WTC11 (cell line): Measurements from ENCODE around the gene HOXD13. TPM values are rescaled to one million over a fixed set of nuclear protein-coding genes. Genes with fewer than 3 reads are reported as not detected.
A peak's percentile ranks its signal among the peaks of the same experiment; 100 is the strongest.

Source experiments
- ATAC-seq: fragments of 200-7000 bp; cut with Tn5 transposase; 2 replicates; pipeline ENCODE4 v1.10.0; 2021; ENCODE audit warnings: mild to moderate bottlenecking, moderate library complexity
- CTCF ChIA-PET: fragments of 300-600 bp; sonication (Branson Sonifier 250); formaldehyde crosslinking; loops from one replicate; lab custom pipeline; 2021; ENCODE audit warnings: antibody characterized with exemption; lab: Charles Lee
- POLR2A ChIA-PET: fragments of 350-600 bp; sonication (Branson Sonifier 250); formaldehyde crosslinking; loops from one replicate; lab custom pipeline; 2021; ENCODE audit warnings: antibody characterized with exemption; lab: Charles Lee
- DNase-seq: peaks from one replicate; pipeline ENCODE4 v3.0.0; 2021; ENCODE audit warnings: low spot score
- H3K27ac Mint-ChIP-seq: 2 replicates; pipeline ENCODE4 v1.8.0; 2021; ENCODE audit warnings: mixed read lengths
- H3K27me3 Mint-ChIP-seq: 2 replicates; pipeline ENCODE4 v1.8.0; 2021; ENCODE audit warnings: low read depth, mild to moderate bottlenecking, moderate library complexity, mixed read lengths
- H3K36me3 Mint-ChIP-seq: 2 replicates; pipeline ENCODE4 v1.8.0; 2021; ENCODE audit warnings: mixed read lengths
- H3K4me1 Mint-ChIP-seq: 2 replicates; pipeline ENCODE4 v1.8.0; 2022; ENCODE audit warnings: mixed read lengths
- H3K4me3 Mint-ChIP-seq: 2 replicates; pipeline ENCODE4 v1.8.0; 2021; ENCODE audit warnings: mild to moderate bottlenecking, moderate library complexity, mixed read lengths
- H3K9me3 Mint-ChIP-seq: 2 replicates; pipeline ENCODE4 v1.8.0; 2021; ENCODE audit warnings: mixed read lengths
- ATF6 ChIP-seq: sonication (generic); formaldehyde crosslinking; IDR thresholded peaks from 2 replicates; pipeline ENCODE4 v1.8.1; 2023; ENCODE audit warnings: mild to moderate bottlenecking, missing genetic modification reagents
- CBFB ChIP-seq: sonication (generic); formaldehyde crosslinking; IDR thresholded peaks from 2 replicates; pipeline ENCODE4 v1.8.1; 2022; ENCODE audit warnings: mild to moderate bottlenecking, low read depth, missing genetic modification reagents
- FOXJ3 ChIP-seq: sonication (generic); formaldehyde crosslinking; IDR thresholded peaks from 2 replicates; pipeline ENCODE4 v1.9.0; 2021; ENCODE audit warnings: missing genetic modification reagents, mild to moderate bottlenecking, borderline replicate concordance
- FOXP1 ChIP-seq: sonication (generic); formaldehyde crosslinking; IDR thresholded peaks from 2 replicates; pipeline ENCODE4 v1.8.0; 2022; ENCODE audit warnings: missing genetic modification reagents, mild to moderate bottlenecking, moderate library complexity, borderline replicate concordance
- IRF2 ChIP-seq: sonication (generic); formaldehyde crosslinking; IDR thresholded peaks from 2 replicates; pipeline ENCODE4 v1.8.0; 2022; ENCODE audit warnings: low read depth, missing genetic modification reagents, borderline replicate concordance
- NFATC4 ChIP-seq: fragments of 250-450 bp; sonication (Bioruptor Pico); IDR thresholded peaks from 2 replicates; pipeline ENCODE4 v1.9.0; 2021; ENCODE audit warnings: mild to moderate bottlenecking
- PREB ChIP-seq: sonication (generic); formaldehyde crosslinking; IDR thresholded peaks from 2 replicates; pipeline ENCODE4 v1.8.1; 2022; ENCODE audit warnings: mild to moderate bottlenecking, missing genetic modification reagents, moderate library complexity, borderline replicate concordance
- PRRX2 ChIP-seq: fragments of 250-450 bp; sonication (Bioruptor Pico); IDR thresholded peaks from 2 replicates; pipeline ENCODE4 v1.8.0; 2021; ENCODE audit warnings: mild to moderate bottlenecking
- RELA ChIP-seq: sonication (generic); formaldehyde crosslinking; IDR thresholded peaks from 2 replicates; pipeline ENCODE4 v1.8.1; 2022; ENCODE audit warnings: missing genetic modification reagents, mild to moderate bottlenecking, borderline replicate concordance
- RORB ChIP-seq: fragments of 250-450 bp; sonication (Bioruptor Pico); IDR thresholded peaks from 2 replicates; pipeline ENCODE4 v1.9.0; 2021; ENCODE audit warnings: mild to moderate bottlenecking
- SMAD4 ChIP-seq: sonication (generic); formaldehyde crosslinking; IDR thresholded peaks from 2 replicates; pipeline ENCODE4 v1.8.0; 2022; ENCODE audit warnings: mild to moderate bottlenecking, missing genetic modification reagents
- TEAD1 ChIP-seq: sonication (generic); formaldehyde crosslinking; IDR thresholded peaks from 2 replicates; pipeline ENCODE4 v1.8.0; 2022; ENCODE audit warnings: mild to moderate bottlenecking, missing genetic modification reagents
- USF2 ChIP-seq: sonication (generic); formaldehyde crosslinking; IDR thresholded peaks from 2 replicates; pipeline ENCODE4 v1.8.1; 2023; ENCODE audit warnings: mild to moderate bottlenecking, missing genetic modification reagents, moderate library complexity
- ZMAT4 ChIP-seq: fragments of 250-450 bp; sonication (Bioruptor Pico); IDR thresholded peaks from 2 replicates; pipeline ENCODE4 v1.9.0; 2021; ENCODE audit warnings: mild to moderate bottlenecking
- ZNF121 ChIP-seq: sonication (generic); formaldehyde crosslinking; IDR thresholded peaks from 2 replicates; pipeline ENCODE4 v1.8.0; 2023; ENCODE audit warnings: missing genetic modification reagents
- total RNA-seq: library from RNA; stranded (reverse); gene quantifications from 3 replicates; pipeline ENCODE4 v1.2.3, GENCODE V29; 2021

HOXD13 gene
- total RNA-seq, 1 experiment from 2014 or later, result not detected

GRCh38 chr2:176106581-176107539 is 14.3 kb downstream of the HOXD13 start, which contains the start of gene HOXD11 (continued):
- 0 out of 2 replicates have a peak, but pooled peaks have one; percentile 2 for TF ChIP-seq ZNF121
- no peak for TF ChIP-seq SMAD4 (CRISPR knock-in tag)
- no peak for TF ChIP-seq RORB (CRISPR knock-in tag)
- TF ChIP-seq PRRX2 (CRISPR knock-in tag), result no peak
- TF ChIP-seq PREB (CRISPR knock-in tag), result no peak
- no peak for TF ChIP-seq RELA
- no peak for TF ChIP-seq NFATC4 (CRISPR knock-in tag)
- TF ChIP-seq USF2 (CRISPR knock-in tag), result peak; percentile 70
- no peak for TF ChIP-seq CBFB
- no peak for TF ChIP-seq IRF2 (CRISPR knock-in tag)
- TF ChIP-seq, all 79 proteins: peak for 4

- POLR2A ChIA-PET, result no interaction called here
- no peak overlapping the region for H3K27ac Mint-ChIP-seq
- no peaks in the 10 kb centered on the region for H3K36me3 Mint-ChIP-seq
- CTCF ChIA-PET, result interaction anchor here (1.0 to 2.4 kb wide), 3 partner anchors 11 to 447 kb away, joined by 3 to 14 read pairs (median 3); no protein-coding TSS in a partner anchor
- peaks cover 98% of the 10 kb centered on the region for H3K27me3 Mint-ChIP-seq
- ATAC-seq (no peak), DNase-seq (no peak)
- H3K4me1 Mint-ChIP-seq, result peaks cover 42% of the 10 kb centered on the region
- no peak overlapping the region for H3K4me3 Mint-ChIP-seq
- no peaks in the 10 kb centered on the region for H3K9me3 Mint-ChIP-seq
- no peak for TF ChIP-seq ATF6 (CRISPR knock-in tag)
- TF ChIP-seq NFATC4 (CRISPR knock-in tag), result no peak
- TF ChIP-seq TEAD1 (CRISPR knock-in tag), result no peak
These were observed 15.2 kb downstream of the HOXD13 start for GRCh38 chr2:176107731-176108181.

GRCh38 chr2:176109192-176109901 is 16.8 kb downstream of the HOXD13 start:
- POLR2A ChIA-PET, result no interaction called here
- Mint-ChIP-seq H3K4me3 (no peak overlapping the region), H3K4me1 (peaks cover 42% of the 10 kb centered on the region), H3K27ac (no peak overlapping the region), H3K36me3 (0 out of 2 replicates have a peak, but pooled peaks cover 4% of the 10 kb centered on the region), H3K9me3 (no peaks in the 10 kb centered on the region)
- no peak for DNase-seq
- TF ChIP-seq ATF6 (CRISPR knock-in tag), result no peak
- TF ChIP-seq ZMAT4 (CRISPR knock-in tag), result no peak
- no peak for TF ChIP-seq FOXP1 (CRISPR knock-in tag)
- no peak for TF ChIP-seq PREB (CRISPR knock-in tag)
- no peak for TF ChIP-seq FOXJ3 (CRISPR knock-in tag)
- TF ChIP-seq, all 79 proteins: peak for 0
- peaks cover 98% of the 10 kb centered on the region for H3K27me3 Mint-ChIP-seq
- CTCF ChIA-PET, result no interaction called here
- ATAC-seq, result no peak
